HL-60 (cell line): ENCODE results near the gene ATPAF2.

ENCODE experiments used
- POLR2AphosphoS5 ChIP-seq: IDR thresholded peaks from 2 replicates; pipeline ENCODE4 v1.6.1; 2012; ENCODE audit warnings: low read depth
- TF ChIP-seq, protein P1 (sequence below): IDR thresholded peaks from one replicate; pipeline ENCODE4 v1.5.1; 2011; ENCODE audit warnings: low read length, control low read depth, inconsistent platforms; ENCODE audit not compliant: insufficient read depth

DNA sequence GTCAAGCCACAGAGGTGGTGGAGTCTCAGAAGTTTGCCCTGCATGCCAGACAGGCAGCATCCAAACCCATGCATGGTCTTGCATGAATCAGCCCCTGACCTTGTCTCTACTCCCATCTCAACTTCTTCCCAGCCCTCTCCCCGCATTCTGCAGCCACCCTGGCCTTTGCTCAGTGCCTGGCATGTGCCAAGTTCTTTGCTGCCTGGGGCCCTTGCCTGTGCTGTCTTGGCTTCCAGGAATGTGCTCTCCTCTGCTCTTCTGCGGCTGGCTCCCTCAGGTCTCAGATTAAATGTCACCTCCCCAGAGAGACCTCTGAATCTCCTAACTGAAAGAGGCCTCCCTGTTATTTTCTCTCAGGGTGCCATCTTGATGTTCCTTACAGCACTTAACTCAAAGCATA, 48.7 kb downstream of the ATPAF2 start:
- TF ChIP-seq, protein P1, sequence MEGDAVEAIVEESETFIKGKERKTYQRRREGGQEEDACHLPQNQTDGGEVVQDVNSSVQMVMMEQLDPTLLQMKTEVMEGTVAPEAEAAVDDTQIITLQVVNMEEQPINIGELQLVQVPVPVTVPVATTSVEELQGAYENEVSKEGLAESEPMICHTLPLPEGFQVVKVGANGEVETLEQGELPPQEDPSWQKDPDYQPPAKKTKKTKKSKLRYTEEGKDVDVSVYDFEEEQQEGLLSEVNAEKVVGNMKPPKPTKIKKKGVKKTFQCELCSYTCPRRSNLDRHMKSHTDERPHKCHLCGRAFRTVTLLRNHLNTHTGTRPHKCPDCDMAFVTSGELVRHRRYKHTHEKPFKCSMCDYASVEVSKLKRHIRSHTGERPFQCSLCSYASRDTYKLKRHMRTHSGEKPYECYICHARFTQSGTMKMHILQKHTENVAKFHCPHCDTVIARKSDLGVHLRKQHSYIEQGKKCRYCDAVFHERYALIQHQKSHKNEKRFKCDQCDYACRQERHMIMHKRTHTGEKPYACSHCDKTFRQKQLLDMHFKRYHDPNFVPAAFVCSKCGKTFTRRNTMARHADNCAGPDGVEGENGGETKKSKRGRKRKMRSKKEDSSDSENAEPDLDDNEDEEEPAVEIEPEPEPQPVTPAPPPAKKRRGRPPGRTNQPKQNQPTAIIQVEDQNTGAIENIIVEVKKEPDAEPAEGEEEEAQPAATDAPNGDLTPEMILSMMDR: no peak
- TF ChIP-seq POLR2AphosphoS5: no peak
